Measurements from ENCODE around the gene RPA1. TPM values are rescaled to one million over a fixed set of nuclear protein-coding genes. Genes with fewer than 3 reads are reported as not detected.

RPA1 gene
- total and polyA plus RNA-seq, 10 of the 15 experiments (the other 5 are each of a cell fraction or from before 2014, with no cell fraction given) = 35.9 to 198 (median 71.2) TPM

- TF ChIP-seq PRDM15 (CRISPR knock-in tag; IDR thresholded peaks at IDR 0.05) = no peak
- TF ChIP-seq ZBTB40 (IDR thresholded peaks at IDR 0.05; ENCODE audit: borderline replicate concordance) = no peak
- TF ChIP-seq IRF5 (IDR thresholded peaks at IDR 0.05; ENCODE audit: borderline replicate concordance) = no peak
- no peak for TF ChIP-seq EP300 (IDR thresholded peaks at IDR 0.05; ENCODE audit: borderline replicate concordance in 1 of 2, control insufficient read depth in 1 of 2, low read depth in 2 of 2, low read length in 2 of 2)
- TF ChIP-seq MXI1 (IDR thresholded peaks at IDR 0.05; ENCODE audit: low read depth, low read length) = no peak
- TF ChIP-seq MTA3 (IDR thresholded peaks at IDR 0.05; ENCODE audit: borderline replicate concordance, low read length) = no peak
- TF ChIP-seq ELK1 (IDR thresholded peaks at IDR 0.05; ENCODE audit: low read depth, low read length) = no peak
- no peak for TF ChIP-seq ZZZ3 (IDR thresholded peaks at IDR 0.05; ENCODE audit: control insufficient read depth, insufficient read length, low read depth)
Measured at GRCh38 chr17:1897105-1897656, 67.4 kb downstream of the RPA1 start (continued).
